HCT116 (cell line): ENCODE results near the gene ABHD2.

Experiments
- ATF3 ChIP-seq: IDR thresholded peaks from 2 replicates; pipeline ENCODE4 v1.6.1; 2012
- CTCF ChIP-seq, 3 experiments: fragments of 200-600 bp in 1 of 3; sonication (generic) in 1 of 3; IDR thresholded peaks in 2 of 3; conservative IDR thresholded peaks in 1 of 3; 2 replicates each; pipeline ENCODE4 v1.5.1; 2012 to 2017; ENCODE audit warnings: low read depth in 2 of 3, low read length in 2 of 3, antibody characterized with exemption in 1 of 3, borderline replicate concordance in 1 of 3, control low read depth in 1 of 3, mild to moderate bottlenecking in 1 of 3, mixed read lengths in 1 of 3, mixed run types in 1 of 3, moderate library complexity in 1 of 3; ENCODE audit not compliant: insufficient read depth in 1 of 3
- EZH2 ChIP-seq: fragments of 200-600 bp; sonication (generic); IDR thresholded peaks from 2 replicates; pipeline ENCODE4 v1.6.1; 2017; ENCODE audit warnings: antibody characterized with exemption, mixed run types
- FOSL1 ChIP-seq: IDR thresholded peaks from 2 replicates; pipeline ENCODE4 v1.6.1; 2012; ENCODE audit warnings: low read depth
- MAX ChIP-seq: IDR thresholded peaks from 2 replicates; pipeline ENCODE4 v1.6.1; 2012
- POLR2A ChIP-seq: IDR thresholded peaks from 2 replicates; pipeline ENCODE4 v1.7.0; 2011; ENCODE audit warnings: borderline replicate concordance; ENCODE audit not compliant: insufficient read depth, insufficient read length; ENCODE audit errors: extremely low read depth
- POLR2AphosphoS5 ChIP-seq: IDR thresholded peaks from 2 replicates; pipeline ENCODE4 v1.6.1; 2011; ENCODE audit warnings: mild to moderate bottlenecking, low read depth, low read length, moderate library complexity
- SP1 ChIP-seq: IDR thresholded peaks from 2 replicates; pipeline ENCODE4 v1.6.1; 2012; ENCODE audit warnings: low read depth
- YY1 ChIP-seq: IDR thresholded peaks from 2 replicates; pipeline ENCODE4 v1.6.1; 2011; ENCODE audit warnings: low read length, low read depth, moderate library complexity, mild to moderate bottlenecking; ENCODE audit not compliant: insufficient replicate concordance; ENCODE audit errors: extremely low read depth
- ZBTB33 ChIP-seq: IDR thresholded peaks from 2 replicates; pipeline ENCODE4 v1.6.1; 2011; ENCODE audit warnings: mild to moderate bottlenecking, low read length, moderate library complexity; ENCODE audit not compliant: insufficient replicate concordance; ENCODE audit errors: extremely low read depth
- ZNF274 ChIP-seq: fragments of 200-500 bp; sonication (Bioruptor generic); IDR thresholded peaks from 2 replicates; pipeline ENCODE4 v1.6.1; 2014; ENCODE audit warnings: mild to moderate bottlenecking, low read depth, low read length, inconsistent platforms

- TF ChIP-seq FOSL1 (no peak), YY1 (no peak), CTCF (IDR thresholded peaks at IDR 0.05 in 2 of 3, conservative IDR thresholded peaks at IDR 0.05 in 1 of 3; ENCODE audit: borderline replicate concordance in 1 of 3, insufficient read depth in 1 of 3, low read depth in 2 of 3, low read length in 2 of 3) (no peak), POLR2A (no peak), ZNF274 (no peak), EZH2 (no peak), POLR2AphosphoS5 (no peak), MAX (no peak), ZBTB33 (no peak), SP1 (no peak), ATF3 (no peak)
Measured at GRCh38 chr15:89198934-89199333, 110.7 kb downstream of the ABHD2 start.
